ENCODE data around the gene CDYL2. TPM values are rescaled to one million over a fixed set of nuclear protein-coding genes. Genes with fewer than 3 reads are reported as not detected.
"Not testable (repeated sequence)": the region's sequence is repeated elsewhere in the genome, so short reads cannot be mapped to it uniquely, and the experiment has no call there.

Gene CDYL2
- total RNA-seq, 1 donor from 2014 or later: 5.3 TPM

DNA sequence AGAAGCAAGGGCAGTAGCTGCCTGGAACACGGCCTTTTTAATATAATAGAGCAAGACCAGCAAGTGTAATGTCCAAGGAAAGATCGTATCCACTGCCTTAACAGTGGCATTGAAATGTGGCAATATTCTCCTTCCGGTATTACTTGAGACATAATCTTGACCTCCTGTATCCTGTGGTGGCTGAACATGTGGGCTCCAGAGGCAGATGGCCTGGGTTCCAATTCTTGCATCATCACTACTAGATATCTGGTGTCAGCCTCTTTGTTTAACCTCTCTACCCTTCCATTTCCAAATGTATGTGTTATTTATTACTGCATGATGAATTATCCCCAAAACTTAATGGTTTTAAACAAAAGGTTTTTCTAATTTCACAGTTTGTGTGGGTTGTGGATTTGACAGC is 3.5 kb upstream of the CDYL2 start:
- ATAC-seq: no peak

DNA sequence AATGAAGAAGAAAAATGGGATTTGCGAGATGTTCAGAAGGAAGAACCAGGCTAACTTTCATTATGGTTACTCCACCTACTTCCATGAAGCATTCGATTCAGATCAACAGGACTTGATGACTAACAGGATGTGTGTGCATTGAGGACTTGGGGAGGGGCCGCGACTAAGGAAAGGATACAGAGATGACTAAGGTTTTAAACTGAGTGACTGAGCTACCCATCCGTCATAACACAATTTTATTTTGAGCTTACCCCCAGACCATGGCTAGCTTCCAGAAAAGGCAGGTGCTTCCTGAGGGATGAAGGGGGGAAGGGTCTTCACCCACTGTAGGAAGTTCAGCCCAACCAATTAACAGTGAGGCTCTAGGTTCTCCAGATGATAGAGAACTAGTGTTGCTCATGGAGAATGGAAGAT is 2.5 kb upstream of the CDYL2 start:
- peak; percentile 82 for ATAC-seq

DNA sequence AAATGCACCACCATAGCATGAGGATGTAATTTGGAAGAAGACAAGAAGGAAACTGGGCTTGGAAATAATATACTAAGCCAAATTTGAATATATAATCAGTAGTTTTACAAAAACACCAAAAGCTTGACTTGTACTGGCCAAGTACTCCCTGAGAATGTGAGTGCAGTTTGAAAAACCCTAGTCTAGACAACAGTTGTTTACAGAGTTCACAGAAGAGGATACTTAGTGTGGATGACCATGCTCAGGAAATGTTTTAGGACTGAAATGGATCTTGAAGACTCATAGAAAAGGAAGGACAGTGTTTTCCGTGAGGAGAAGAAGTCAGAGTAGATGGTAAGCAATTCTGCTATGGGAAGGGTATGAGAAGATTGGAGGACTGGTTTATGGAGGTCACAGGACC is 1.9 kb upstream of the CDYL2 start:
- ATAC-seq: no peak

DNA sequence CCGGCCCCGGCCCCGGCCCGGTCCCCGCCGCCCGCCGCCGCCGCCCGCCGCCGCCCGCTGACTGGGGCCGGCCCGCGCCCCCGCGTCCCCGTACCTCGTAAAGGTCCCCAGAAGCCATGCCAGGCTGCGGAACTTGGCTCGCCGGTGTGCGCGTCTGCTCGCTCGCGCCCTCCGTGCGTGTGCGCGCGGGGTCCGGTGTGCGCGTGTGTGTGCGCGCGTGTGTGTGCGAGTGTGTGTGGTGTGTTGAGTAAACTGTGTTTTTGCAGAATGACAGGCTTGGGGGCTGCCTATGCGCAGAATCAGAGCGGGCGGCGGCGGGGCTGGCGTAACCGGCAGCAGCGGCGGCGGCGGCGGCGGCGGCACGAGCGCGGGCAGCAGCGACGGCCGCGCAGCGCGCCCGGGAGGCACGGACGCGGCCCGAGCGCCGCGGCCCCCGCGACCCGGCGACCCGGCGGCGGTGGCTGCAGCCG is 307 bp downstream of the CDYL2 start:
- ATAC-seq: peak; percentile 38

DNA sequence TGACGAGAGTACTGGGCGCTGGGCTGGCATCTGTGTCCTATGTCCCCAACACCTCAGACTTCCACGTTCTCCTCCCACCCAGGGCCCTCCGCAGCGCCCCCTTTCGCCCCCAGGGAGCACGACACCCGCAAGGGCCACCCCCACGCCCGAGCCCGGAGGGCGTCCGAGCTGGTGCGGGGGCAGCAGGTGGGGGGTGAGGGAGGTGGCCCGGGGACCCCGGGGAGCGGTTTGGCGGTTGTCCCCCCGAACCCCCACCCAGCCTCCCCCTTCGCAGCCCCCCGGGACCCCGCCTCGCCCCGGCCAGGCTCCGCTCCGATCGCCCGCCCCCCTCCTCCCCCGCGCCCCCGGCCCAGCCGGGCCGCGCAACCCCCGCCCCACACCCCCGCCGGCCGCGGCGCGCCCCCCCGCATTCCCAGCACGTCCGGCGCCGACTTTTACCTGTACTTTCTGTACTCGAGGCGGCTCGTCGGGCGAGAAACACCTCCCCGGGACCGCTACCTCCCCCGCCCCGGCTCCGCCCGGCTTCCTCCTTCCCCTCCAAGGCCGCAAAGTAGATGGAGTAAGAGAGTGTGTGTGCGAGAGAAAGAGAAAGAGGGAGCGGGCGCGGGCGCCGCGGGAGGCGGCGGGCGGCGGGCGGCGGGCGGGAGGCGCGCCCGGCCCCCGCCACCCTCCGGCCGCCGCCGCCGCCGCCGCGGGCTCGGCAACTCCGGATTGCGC is 901 bp downstream of the CDYL2 start:
- peak; percentile 25 for ATAC-seq

DNA sequence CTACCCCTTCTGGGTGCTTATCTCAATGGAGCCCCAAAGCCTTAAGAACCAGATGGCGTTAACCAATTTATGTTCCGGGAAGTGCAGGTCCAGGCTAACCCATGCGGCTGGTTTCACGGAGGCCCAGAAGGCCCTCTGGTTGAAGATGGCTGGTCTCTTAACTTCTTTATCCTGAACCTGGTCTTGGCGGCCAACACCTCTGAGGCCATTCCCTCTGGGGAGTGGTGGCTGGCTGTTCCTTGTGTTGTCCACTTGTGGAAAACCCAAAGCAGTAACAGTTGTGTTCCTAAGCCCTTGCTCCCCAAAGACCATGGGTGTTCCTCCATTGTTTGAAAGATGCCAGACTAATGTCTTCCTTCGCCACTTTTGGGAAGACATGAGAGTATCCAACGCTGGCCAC is 1.5 kb downstream of the CDYL2 start:
- ATAC-seq: no peak

DNA sequence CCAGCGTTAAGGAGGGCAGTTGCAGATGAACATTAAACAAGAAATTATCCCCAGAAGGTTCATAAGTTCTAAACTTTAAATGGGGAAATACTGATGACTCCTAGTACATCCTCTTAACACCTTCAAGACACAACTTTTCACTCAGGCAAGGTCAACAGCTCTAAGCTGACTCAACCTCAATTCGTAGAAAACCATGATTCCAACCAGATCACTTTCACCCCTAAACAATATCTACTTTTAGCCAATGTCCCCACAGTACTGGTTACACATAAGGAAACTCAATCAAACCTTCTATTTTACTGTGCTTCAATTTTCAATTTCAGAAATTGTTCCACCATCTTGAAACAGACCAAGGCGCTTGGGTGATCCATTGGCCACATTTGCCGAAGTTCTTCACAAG is 2.3 kb downstream of the CDYL2 start:
- ATAC-seq: no peak

DNA sequence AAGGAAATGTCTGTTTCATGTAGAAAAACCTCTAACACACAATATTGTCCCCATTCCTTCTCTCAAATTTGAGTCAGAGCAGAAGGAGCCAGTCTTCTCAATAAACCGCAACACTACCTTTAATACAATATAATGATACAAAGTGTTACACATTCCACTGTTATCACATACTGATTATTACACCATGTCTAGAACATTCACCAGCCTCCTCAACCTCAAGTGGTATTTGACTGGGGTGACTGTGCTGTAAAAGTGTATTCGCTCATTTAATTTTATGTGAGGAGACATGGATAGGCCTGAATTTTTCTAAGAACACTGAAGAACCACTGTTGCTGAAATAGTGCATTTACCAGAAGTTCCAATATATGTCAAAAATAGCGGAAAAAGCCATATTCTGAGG is 10.3 kb downstream of the CDYL2 start:
- no peak for ATAC-seq

DNA sequence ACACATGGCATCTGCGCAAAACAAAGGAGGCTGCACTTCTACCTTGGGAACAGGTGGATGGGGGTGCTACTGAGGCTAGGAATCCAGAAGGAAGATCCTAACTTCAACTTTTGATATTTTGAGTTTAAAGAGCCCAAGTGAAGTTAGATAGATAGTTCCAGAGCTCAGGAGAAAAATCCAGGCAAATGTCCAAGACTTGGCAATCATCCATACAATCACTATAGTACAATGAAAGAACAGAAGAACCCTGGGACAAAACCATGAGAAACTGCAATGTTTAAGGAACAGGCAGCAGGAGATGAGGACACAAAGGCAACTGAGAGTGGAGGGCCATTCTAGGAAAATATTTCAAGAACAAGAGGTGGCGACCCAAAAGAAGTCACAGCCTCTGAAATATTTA is 12.4 kb downstream of the CDYL2 start:
- ATAC-seq: no peak

DNA sequence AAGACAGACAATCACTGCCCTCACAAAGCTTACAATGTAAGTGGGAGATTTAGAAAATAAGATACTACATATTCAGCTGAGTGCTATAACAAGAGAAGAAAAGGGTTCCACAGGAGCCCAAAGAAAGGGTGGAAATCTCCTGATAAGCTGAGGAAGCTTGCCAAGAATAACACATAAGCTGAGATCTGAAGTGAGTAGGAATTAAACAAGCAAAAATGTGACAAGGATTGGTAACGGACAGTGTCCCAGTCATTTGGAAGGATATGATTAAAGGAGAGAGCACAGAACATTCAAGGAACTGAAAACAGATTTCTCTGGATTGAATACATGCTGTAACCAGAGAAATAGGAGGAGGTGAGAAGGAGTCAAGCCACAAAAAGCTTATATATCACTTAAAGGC is 13.0 kb downstream of the CDYL2 start:
- ATAC-seq: no peak

DNA sequence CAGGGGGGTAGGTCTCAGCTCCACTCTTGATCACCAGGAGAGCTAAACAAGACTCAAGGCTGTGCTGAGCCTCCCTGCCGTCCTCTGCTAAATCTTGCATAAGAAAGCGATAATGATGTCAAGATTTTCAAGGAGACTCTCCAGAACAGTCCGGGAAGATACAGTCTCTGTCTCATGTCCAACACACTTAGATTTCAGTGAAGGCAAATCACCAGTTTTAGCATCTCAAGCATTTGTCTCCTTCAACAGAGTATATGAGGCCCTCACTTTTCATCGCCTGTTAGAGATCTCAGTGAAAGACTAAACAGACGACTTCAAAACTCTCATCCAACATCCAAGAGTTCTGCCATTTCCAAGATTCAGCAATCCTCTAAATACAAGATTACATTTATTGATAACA is 13.6 kb downstream of the CDYL2 start:
- no peak for ATAC-seq

DNA sequence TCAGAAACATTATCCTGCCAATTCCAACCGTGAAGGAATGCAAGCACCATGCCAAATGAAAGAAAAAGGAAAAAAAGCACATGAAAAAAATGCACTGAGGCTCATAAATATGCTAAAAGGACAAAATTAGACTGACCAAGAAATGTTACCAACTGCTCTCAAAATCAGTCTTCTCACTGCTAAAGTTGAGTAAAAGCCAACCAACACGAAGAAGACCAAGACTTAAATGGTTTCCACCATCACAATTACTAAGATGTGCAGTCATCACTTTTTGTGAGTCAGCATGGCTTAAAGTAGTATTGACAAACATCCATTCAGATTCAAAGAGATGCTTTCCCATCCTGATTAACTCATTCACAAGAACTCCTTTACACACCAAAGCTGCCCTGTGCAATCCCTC is 16.4 kb downstream of the CDYL2 start:
- ATAC-seq: no peak

DNA sequence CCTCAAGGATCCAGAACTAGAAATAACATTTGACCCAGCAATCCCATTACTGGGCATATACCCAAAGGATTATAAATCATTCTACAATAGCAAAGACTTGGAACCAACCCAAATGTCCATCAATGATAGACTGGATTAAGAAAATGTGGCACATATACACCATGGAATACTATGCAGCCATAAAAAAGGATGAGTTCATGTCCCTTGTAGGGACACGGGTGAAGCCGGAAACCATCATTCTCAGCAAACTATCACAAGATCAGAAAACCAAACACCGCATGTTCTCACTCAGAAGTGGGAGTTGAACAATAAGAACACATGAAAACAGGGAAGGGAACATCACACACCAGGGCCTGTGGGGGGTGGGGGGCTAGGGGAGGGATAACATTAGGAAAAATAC is 17.8 kb downstream of the CDYL2 start:
- ATAC-seq: not testable (repeated sequence)

DNA sequence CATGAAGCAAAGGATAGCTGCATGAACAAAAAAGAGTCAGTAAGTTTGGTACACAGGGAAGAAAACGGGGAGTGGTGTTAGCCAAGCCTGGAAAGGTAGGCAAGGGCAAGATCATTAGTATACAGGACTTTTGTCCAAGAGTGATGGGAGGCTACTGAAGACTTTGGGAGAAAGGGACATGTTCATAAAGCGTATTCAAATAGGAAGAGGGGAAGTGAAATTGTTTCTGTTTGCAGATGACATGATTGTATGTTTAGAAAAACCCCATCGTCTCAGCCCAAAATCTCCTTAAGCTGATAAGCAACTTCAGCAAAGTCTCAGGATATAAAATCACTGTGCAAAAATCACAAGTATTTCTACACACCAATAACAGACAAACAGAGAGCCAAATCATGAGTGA is 19.4 kb downstream of the CDYL2 start:
- no peak for ATAC-seq

DNA sequence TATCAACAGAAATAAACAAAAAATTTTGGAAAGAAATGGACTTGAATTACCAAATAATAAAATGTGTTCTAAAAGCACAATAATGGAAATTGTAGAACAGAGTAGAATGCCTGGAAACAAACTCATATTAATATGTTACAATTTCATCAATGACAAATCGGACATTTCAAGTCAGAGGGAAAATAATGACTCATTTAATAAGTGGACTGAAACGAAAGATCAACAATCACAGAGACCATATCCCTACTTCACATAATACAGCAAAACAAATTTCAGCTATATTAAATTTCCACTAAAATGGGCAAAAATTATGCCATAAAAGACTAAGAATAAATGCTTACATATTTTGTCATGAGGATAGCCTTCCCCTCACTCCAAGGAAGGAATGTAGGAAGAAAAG is 25.7 kb downstream of the CDYL2 start:
- no peak for ATAC-seq

DNA sequence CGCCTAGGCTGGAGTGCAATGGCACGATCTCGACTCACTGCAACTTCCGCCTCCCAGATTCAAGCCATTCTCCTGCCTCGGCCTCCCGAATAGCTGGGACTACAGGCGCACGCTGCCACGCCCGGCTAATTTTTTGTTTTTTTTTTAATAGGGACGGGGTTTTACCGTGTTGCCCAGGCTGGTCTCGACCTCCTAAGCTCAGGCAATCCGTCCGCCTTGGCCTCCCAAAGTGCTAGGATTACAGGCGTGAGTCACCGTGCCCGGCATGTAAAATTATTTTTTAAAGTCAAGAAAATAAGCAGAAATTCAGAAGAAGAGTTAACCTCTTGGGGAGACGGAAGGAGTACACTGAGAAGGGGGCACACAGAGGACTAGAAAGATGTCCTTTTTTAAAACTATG is 27.5 kb downstream of the CDYL2 start:
- no peak for ATAC-seq

DNA sequence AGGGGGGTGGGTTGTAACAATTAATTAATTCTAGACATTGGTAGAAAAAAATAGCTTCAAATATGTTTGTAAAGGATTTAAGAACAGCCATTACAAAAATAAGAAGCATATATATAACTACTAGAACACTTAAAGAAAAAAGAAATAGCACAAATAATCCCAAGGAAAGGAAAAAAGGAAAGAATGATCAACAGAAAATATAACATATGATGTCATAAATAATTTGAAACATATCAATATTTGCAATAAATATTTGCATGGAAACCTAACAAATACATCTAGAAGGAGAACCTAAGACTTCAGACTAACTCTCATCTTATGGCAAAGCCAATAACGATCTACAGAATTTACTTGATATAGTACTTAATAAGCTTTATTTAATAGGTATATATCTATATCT is 28.9 kb downstream of the CDYL2 start:
- ATAC-seq: no peak

DNA sequence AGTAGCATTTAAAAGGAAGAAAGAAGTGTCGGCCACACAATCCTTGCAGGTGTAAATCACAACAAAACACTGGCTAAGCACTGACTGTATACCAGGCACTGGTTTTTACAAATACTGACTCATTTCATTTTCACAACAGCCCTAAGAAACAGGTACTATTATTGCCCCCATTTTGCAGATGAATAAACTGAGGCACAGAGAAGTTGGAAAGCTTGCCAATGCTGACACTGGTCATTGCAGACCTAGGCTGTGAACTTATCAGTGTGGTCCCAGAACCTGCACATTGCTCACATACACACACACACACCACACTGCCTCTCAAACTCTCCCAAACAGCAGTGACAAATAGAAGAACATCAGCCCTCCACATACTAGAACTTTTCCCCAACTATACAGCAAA is 37.6 kb downstream of the CDYL2 start:
- ATAC-seq: no peak

DNA sequence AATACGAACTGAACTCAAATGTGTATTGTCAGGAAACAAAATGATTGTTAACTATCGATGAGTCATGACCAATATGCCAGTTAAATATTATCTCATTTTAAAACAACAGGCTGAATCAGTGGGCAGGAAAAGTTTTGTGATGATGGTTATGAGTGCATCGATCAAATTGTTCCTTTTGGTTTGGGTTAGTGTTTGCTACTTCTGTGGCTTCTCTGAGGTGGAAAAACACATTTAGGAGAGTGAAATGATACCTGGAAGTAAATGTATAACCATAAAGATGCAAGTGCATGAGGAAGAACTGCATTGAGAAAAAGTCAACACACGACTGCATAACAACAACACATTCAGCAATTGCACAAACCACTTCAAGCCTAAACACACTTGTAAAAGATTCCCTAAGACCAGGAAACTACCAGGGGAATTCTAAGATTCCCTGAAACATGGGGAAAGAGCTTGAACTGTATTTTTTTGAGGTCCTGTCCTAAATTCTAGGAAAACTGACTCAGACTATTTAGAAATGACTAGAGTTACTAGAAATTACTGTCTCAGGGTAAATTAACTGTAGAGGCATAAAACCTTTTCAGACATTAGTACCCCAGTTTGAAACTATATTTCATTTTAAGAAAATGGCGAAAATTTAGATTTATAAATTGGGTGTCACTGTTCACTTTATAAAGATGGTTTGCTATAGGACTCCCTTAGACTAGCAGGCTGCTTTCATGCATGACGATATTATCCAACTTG is 44.8 kb downstream of the CDYL2 start:
- ATAC-seq: no peak

DNA sequence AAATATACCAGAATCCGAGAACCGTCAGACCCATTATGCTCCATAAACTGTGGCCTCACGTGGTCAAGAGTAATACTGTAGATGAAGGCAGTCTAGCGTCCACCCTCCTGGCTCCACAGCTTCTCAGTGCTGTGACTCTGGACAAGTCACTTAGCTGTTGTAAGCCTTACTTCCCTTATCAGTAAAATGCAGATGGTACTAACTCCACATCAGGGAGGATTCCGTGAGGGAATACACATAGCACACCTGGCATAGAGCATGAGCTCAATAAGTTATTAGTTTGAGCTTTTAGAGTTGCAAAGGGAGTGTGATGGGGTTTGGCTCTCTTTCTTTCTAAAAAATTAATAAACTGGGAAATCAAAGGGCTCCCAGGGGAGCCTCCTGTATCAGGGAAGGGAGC is 49.9 kb downstream of the CDYL2 start:
- ATAC-seq: no peak

DNA sequence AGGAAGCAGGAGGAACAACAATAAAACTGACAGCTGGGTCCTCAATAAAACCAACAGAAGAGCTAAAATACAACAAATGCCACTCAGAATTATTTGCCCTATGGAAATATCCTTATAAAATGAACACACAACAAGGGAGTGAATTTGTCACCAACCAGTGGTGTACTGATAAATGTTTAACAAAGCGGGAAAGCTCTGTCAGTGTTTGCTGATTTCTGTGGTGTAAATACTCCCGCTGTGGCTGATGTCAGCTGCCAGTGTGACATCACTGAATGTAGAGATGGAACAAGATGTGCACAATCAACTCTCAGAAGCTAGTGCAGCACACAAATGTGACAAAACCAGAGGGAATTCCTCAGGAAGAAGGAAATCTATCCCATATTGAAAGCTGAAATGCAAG is 51.9 kb downstream of the CDYL2 start:
- ATAC-seq: no peak

DNA sequence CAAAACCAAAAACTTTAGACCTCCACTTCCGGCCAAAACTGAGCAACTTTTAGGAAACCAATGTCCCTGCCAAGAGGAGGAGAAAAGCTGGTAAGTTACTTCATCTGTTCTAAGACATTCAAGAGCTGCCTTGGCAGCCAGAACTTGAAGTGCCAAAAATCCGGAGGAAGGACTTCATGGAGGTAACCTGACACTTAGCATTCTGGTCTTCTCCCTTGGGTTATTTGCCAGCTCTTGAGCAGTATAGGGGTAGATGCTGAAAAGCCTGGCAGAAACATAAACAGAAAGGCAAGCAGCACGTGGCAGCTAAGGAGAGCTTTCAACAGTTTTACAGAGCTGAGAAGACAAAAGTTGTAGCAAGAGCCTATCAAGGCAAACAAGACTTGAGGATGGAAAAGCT is 53.2 kb downstream of the CDYL2 start:
- ATAC-seq: no peak

DNA sequence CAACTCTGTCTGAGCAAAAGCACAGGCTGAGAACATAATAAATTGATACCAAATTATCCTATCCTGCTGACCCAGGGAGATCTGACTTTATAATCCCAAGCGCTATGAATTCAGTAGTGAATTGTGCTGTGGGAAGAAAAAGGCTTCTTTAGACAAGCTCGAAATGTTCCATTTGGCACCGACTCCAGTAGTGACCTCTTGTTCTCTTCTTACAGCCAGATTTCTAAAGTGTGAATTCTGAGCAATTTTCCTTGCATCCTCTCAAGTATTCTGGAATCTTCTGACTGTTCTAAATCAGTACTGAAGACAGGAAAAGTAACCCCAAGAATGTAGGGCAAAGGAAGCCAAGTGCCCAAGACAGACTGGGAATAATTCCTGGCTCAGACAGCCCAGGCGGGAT is 58.2 kb downstream of the CDYL2 start:
- ATAC-seq: no peak

DNA sequence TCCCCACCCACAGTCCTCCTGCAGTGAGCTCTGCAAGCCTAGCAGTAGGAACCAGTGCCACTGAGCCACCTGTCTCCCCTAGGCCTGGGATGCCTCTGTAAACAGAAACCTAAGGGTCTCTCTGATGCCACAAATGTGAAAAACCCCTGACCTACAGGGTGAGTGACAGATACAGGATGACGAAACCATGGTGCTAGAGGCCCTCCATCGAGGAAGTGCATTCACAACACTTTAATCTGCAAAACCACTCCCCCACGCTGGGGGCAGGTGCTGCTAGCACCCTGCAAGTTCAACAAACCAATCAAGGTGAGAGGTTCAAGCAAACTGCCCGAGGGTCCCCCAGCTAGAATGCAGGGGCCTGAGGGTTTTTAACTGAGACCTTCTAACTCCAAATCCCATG is 59.5 kb downstream of the CDYL2 start:
- peak; percentile 17 for ATAC-seq

DNA sequence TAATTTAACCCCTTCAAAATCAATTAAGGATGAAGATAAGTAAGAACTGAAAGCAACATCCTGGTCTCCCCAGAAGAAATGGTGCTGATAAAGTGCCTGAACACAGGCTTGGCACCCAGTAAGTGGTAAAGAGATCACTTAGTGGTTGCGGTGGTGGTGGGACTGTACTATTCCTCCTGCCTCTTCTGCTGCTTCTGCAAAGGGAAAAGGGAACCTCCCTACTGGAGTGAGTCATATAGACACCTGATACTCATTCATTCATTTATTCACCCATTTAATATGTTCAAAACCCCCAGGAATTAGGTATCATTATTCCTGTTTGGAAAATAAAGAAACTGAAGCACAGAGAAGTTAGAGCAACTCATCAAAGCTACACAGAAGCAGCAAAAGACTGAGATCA is 60.6 kb downstream of the CDYL2 start:
- peak; percentile 49 for ATAC-seq

Measured in esophagus mucosa (tissue), 1 donor.